Pancreas (tissue), 10 donors: ENCODE results near the gene FHOD3. TPM values are rescaled to one million over a fixed set of nuclear protein-coding genes. Genes with fewer than 3 reads are reported as not detected.

Experiments
- ATAC-seq, 4 donors: fragments of 200-7000 bp; cut with Tn5 transposase; one replicate each; pipeline versions ENCODE4 v1.8.0 to v1.9.1; 2020; ENCODE audit warnings: mild to moderate bottlenecking in 4 of 4, moderate library complexity in 4 of 4
- DNase-seq, 6 donors: peaks; one replicate each; pipeline ENCODE4 v3.0.0-alpha.2; 2020
- FAIRE-seq: peaks from 2 replicates; lab custom pipeline; 2012; peaks lifted over from hg19 to GRCh38; lab: Jason Lieb, UNC
- H3K27ac ChIP-seq, 4 donors: fragments of 200-600 bp; sonication (generic); 1 replicate in 3 of 4; 2 replicates in 1 of 4; pipeline versions ENCODE4 v1.5.0 to v1.8.0; 2020
- H3K27me3 ChIP-seq, 4 donors: fragments of 200-600 bp; one replicate each; pipeline ENCODE4 v1.8.0; 2021
- H3K36me3 ChIP-seq, 3 donors: fragments of 200-600 bp; sonication (generic) in 1 of 3; one replicate each; pipeline versions ENCODE4 v1.5.0 to v1.8.0; 2020 to 2021
- H3K4me1 ChIP-seq, 3 donors: fragments of 200-600 bp; one replicate each; pipeline ENCODE4 v1.8.0; 2021
- H3K4me3 ChIP-seq, 4 donors: fragments of 200-600 bp; sonication (generic) in 2 of 4; one replicate each; pipeline versions ENCODE4 v1.5.0 to v1.8.0; 2020 to 2021
- H3K9me3 ChIP-seq, 4 donors: fragments of 200-600 bp; one replicate each; pipeline ENCODE4 v1.8.0; 2021
- CTCF ChIP-seq, 4 donors: fragments of 200-600 bp; sonication (generic) in 3 of 4; IDR thresholded peaks; one replicate each; pipeline versions ENCODE4 v1.5.0 to v1.8.0; 2021; ENCODE audit warnings: antibody characterized with exemption in 4 of 4
- WGBS, 2 donors: extraction: QIAGEN DNeasy Blood & Tissue Kit; methylation state at CpG; one replicate each; pipeline ENCODE4 v1.1.7; 2013; 5-methylcytosine and 5-hydroxymethylcytosine counted together
- intact Hi-C, 3 donors: fragments of 100-400 bp; cut with DNase I; formaldehyde crosslinking; loops; one replicate each; pipeline versions ENCODE4 v1.11.1 to v1.14.2; 2022
- polyA plus RNA-seq, 2 donors: library from polyadenylated mRNA; stranded (reverse); fragments of 200-250 nt; gene quantifications; one replicate each; pipeline ENCODE4 v1.2.3, GENCODE V29; 2013
- total RNA-seq, 6 donors: library from RNA; stranded (reverse); fragmentation: NEBNext Ultra II Directional in 4 of 6; extraction: Animal tissue kit (Norgen Biotek cat#: 25700) in 4 of 6; gene quantifications; one replicate each; pipeline versions ENCODE4 v1.2.1 to v1.2.4, GENCODE V29; 2021 to 2023
- donor health status: healthy with polysubstance abuse.
- donor health status: DM: no; HTN: no; CAD: no; lungs with moderate emphysema.
- donor health status: DM: no; HTN: no; CAD: no.
- donor health status: control.
- donor health status: control.
- donor health status: Bipolar disorder and iron deficiency.
- donor health status: DM: yes; HTN: yes; CAD: no.
- donor health status: DM: no; HTN: no; CAD: no.
- donor health status: DM: no; HTN: no; CAD: no.
- donor health status: DM: yes; HTN: yes; CAD: no.

Gene FHOD3
- total and polyA plus RNA-seq, 8 donors: 0.25 to 4.3 (median 1.2) TPM

GRCh38 chr18:36578871-36579710 is 281.6 kb downstream of the FHOD3 start:
- no peak for TF ChIP-seq CTCF (IDR thresholded peaks at IDR 0.05)
- 56 to 78% methylated on average over 2 of the region's 2 CpGs for WGBS, 2 donors
- DNase-seq: no peak
- FAIRE-seq: no peak
- Histone ChIP-seq H3K27ac (no peak overlapping the region), H3K4me1 (no peaks in the 10 kb centered on the region), H3K9me3 (no peaks in the 10 kb centered on the region), H3K27me3 (no peaks in the 10 kb centered on the region), H3K4me3 (no peak overlapping the region), H3K36me3 (no peaks in the 10 kb centered on the region)
- intact Hi-C loops: loop anchor here in 1 of 3 donors (10.0 kb wide), 1 partner anchor 294 kb away; no protein-coding TSS in a partner anchor
- ATAC-seq: no peak

GRCh38 chr18:36580266-36580665 is 282.8 kb downstream of the FHOD3 start:
- TF ChIP-seq CTCF (IDR thresholded peaks at IDR 0.05): no peak
- Histone ChIP-seq H3K27me3 (no peaks in the 10 kb centered on the region), H3K27ac (no peak overlapping the region), H3K9me3 (no peaks in the 10 kb centered on the region), H3K36me3 (no peaks in the 10 kb centered on the region), H3K4me3 (no peak overlapping the region), H3K4me1 (no peaks in the 10 kb centered on the region)
- ATAC-seq (peak in 3 of 4 donors; percentile 37 to 44 (median 41)), DNase-seq (no peak), FAIRE-seq (no peak)
- WGBS, 2 donors: 72 to 73% methylated on average over 2 of the region's 2 CpGs
- intact Hi-C loops: no loop called here

DNA sequence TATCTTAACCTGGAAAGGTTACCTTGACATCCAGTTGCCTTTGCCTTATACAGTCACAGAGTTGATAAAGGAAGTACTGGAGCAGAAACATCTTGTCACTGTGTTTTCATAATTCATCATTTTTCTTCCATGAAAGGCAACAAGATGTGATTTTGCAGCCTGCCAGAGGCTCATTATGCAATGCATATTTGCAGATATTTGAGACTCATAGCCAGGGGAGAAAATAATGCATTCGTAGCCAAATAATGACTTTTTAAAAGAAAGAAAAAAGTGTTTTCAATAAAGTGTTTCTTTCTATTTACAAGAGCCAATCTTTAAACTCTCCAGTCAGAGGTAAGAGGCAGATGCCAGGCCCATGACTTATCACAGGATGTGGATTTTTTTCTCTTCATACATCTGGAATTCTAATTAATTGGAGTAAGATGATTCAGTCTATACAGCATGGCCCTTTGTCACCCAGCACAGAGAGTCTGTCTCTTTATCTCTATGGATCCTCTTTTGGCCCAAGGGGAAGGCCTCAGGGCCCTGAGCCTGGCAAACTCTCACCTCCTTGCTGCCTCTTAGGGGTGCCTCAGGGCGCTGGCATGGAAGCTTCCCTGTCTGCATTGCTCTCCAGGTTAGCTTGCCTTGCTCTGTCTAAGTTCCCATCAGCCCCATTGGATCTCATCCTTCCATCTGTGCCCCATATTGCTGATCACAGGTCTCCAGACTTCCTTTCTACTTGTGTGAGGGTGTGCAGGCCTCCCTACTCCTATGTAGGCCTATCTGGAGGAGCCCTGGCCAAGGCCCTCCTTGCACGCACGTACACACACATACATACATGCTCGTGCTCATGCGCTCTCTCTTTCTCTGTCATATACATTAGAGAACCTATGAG is 283.6 kb downstream of the FHOD3 start:
- H3K4me3 ChIP-seq: no peak overlapping the region
- no peak for TF ChIP-seq CTCF (IDR thresholded peaks at IDR 0.05)
- H3K4me1 ChIP-seq: no peaks in the 10 kb centered on the region
- H3K27ac ChIP-seq: no peak overlapping the region
- intact Hi-C loops: no loop called here
- ATAC-seq (peak in 1 of 4 donors; percentile 16), FAIRE-seq (no peak), DNase-seq (no peak)
- 86 to 87% methylated on average over 6 of the region's 6 CpGs for WGBS, 2 donors
- no peaks in the 10 kb centered on the region for H3K9me3 ChIP-seq
- H3K36me3 ChIP-seq: no peaks in the 10 kb centered on the region
- no peaks in the 10 kb centered on the region for H3K27me3 ChIP-seq

- intact Hi-C loops: no loop called here
- H3K9me3 ChIP-seq: no peaks in the 10 kb centered on the region
- H3K4me3 ChIP-seq: no peak overlapping the region
- H3K27me3 ChIP-seq: no peaks in the 10 kb centered on the region
- FAIRE-seq (no peak), ATAC-seq (no peak), DNase-seq (no peak)
- WGBS, 2 donors: 77 to 81% methylated on average over 5 of the region's 5 CpGs
- no peaks in the 10 kb centered on the region for H3K4me1 ChIP-seq
- no peak overlapping the region for H3K27ac ChIP-seq
- TF ChIP-seq CTCF (IDR thresholded peaks at IDR 0.05): no peak
- H3K36me3 ChIP-seq: no peaks in the 10 kb centered on the region
These were observed 285.7 kb downstream of the FHOD3 start for GRCh38 chr18:36582988-36583745.
